Fibroblast of mammary gland (primary cell): Measurements from ENCODE around the gene ZNF441.

Experiments
- DNase-seq: peaks from one replicate; pipeline ENCODE4 v3.0.0-alpha.2; 2010; ENCODE audit warnings: low read depth
- H3K4me3 ChIP-seq: 2 replicates; pipeline ENCODE4 v1.5.1; 2011; ENCODE audit warnings: low read depth, mild to moderate bottlenecking, low read length, moderate library complexity; ENCODE audit not compliant: control insufficient read depth
- TF ChIP-seq, protein P1 (sequence below): conservative IDR thresholded peaks from 2 replicates; pipeline ENCODE4 v1.5.1; 2011; ENCODE audit warnings: low read depth, low read length, inconsistent platforms; ENCODE audit not compliant: control insufficient read depth, insufficient read depth

The ZNF441 gene

DNA sequence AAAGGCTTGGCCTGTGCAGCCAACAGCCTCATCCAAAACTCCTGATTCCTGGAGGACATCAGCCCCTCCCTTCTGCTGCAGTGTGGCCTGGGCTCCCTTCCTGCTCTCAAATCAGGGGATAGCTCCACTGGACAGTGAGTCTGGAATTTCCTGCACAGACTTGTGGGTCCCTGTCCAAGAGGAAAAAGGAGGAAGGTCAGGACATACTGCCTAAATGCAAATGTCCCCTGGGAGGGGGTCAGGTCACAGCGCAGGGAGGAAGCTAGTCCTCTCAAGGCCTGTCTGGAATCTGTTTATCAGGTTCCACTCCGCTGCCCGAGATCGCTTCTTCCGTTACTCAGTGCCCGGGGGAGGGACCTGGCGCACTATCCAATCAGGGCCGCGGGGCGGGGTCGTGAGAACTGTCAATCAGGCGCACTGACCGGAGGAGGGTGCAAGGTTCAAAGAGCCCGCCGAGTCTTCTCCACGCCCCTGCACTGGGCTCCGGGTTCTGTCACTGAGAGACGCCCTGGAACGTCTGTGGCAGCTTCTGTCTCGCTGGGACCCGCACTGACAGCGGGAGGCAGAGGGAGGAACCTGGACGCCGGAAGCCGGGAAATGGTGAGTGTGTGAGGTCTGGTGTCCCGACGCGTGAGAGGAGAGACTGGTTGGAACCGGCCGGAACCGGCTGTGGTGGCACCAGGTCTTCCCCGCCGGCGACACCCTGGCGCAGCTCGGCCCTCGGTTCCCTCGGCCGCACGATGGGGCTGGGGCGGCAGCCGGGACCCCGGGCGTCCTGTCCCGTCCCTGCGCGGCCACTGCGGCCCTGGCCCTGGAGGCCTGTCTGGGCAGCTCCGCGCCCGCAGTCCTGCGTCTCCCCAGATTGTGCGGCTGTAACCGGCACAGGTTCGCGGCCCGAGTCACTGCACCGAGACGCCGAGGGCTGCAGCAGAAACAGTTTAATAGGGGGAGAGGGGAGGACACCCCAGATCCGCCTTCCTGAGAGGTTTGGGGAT, at the start of gene ZNF441:
Gene ZNF441 (plus strand): TSS at position 404 of the 995 bp plus-strand sequence. CDS start 194 bp downstream, at position 598.
- TF ChIP-seq, protein P1, sequence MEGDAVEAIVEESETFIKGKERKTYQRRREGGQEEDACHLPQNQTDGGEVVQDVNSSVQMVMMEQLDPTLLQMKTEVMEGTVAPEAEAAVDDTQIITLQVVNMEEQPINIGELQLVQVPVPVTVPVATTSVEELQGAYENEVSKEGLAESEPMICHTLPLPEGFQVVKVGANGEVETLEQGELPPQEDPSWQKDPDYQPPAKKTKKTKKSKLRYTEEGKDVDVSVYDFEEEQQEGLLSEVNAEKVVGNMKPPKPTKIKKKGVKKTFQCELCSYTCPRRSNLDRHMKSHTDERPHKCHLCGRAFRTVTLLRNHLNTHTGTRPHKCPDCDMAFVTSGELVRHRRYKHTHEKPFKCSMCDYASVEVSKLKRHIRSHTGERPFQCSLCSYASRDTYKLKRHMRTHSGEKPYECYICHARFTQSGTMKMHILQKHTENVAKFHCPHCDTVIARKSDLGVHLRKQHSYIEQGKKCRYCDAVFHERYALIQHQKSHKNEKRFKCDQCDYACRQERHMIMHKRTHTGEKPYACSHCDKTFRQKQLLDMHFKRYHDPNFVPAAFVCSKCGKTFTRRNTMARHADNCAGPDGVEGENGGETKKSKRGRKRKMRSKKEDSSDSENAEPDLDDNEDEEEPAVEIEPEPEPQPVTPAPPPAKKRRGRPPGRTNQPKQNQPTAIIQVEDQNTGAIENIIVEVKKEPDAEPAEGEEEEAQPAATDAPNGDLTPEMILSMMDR: no peak
- peak; percentile 89 for DNase-seq
- peak within 1 kb of the TSS; percentile 90 for H3K4me3 ChIP-seq

DNA sequence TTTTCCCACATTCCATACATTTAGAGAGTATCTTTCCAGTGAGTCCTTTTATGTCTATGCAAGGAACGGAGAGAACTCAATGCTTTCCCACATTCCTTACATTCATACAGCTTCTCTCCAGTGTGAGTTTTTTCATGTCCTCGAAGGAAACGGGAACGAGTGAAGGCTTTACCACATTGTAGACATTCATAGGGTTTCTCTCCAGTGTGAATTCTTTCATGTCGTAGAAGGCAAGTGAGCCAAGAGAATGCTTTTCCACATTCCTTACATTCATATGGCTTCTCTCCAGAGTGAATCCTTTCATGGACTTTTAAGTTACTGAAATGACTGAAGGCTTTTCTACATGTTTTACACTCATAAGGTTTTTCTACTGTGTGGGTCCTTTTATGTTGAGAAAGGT, 45.1 kb upstream of the ZNF441 start:
- H3K4me3 ChIP-seq: no peak overlapping the region
- TF ChIP-seq, protein P1: no peak
- DNase-seq: no peak

DNA sequence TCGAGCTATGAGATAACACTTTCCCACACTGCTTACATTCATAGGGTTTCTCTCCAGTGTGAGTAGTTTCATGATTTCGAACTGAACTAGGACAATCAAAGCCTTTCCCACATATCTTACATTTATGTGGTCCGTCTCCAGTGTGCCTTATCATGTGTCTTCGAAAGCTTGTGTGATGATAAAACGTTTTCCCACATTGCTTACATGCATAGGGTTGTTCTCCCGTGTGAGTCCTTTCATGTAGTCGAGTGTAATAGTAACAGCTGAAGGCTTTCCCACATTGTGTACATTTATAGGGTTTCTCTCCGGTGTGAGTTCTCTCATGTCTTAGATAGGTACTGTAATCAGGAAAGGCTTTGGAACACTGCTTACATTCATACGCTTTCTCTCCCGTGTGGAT, 44.4 kb upstream of the ZNF441 start:
- DNase-seq: peak; percentile 15
- no peak overlapping the region for H3K4me3 ChIP-seq
- TF ChIP-seq, protein P1: no peak

DNA sequence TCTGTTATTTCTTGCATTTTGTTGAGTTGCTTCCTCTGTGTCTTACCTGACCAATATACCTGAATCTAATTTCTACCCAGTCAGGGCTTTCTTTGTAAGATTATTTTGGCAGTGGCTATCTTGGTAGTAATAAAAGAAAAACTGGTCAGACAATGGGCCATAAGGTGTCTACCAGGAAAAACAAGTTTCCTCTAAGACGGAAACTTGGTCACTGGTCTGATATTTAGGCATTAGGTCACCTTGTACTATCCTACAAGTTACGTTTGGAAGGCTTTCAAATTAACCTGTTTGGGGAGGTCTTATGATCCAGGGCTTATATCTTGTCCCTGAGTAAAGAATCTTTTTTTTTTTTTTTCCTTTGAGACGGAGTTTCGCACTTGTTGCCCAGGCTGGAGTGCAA, 37.2 kb upstream of the ZNF441 start:
- TF ChIP-seq, protein P1: no peak
- H3K4me3 ChIP-seq: no peak overlapping the region
- no peak for DNase-seq

DNA sequence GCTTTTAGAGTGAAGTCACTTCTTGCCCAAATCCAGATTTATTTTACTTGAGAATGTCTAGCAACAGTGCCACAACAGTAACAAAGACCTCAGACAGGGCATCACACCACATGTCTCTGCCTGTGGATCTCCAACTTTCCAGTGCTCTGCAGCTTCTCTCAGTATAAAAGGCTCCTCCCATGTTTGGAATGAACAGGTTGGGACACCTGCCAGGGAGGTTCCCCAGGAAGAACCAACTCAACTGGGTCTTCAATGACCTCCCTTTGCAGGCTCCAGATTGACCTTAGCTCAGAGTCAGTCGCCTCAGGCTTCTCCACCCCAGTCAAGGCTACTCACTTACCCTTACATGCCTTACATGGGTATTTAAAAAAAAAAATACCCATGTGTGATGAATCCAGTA, 31.4 kb upstream of the ZNF441 start:
- TF ChIP-seq, protein P1: no peak
- no peak overlapping the region for H3K4me3 ChIP-seq
- DNase-seq: no peak

DNA sequence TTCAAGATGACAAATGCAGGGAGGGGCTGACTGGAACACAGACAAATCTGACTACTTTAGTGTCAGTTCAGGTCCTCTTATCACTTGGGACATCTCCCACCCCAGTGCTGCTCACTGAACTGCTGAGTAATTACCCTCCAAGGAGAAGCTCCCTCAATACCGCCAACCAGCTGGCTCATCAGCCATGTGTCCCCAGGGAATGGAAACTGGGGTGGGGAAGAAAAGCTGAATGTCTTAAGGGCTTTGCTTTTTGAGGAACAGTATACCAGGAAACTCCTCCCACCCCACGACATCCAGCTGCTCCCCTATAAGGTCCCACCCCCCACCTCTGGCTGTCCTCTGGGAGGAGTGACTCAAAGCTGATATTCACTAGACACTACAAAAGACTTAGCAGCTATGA, 30.1 kb upstream of the ZNF441 start:
- H3K4me3 ChIP-seq: no peak overlapping the region
- TF ChIP-seq, protein P1: no peak
- DNase-seq: peak; percentile 61
